Activated naive CD8-positive, alpha-beta T cell treated with anti-CD3 and anti-CD28 coated beads for 36 hours (primary cell): ENCODE measurements around the gene PAPOLB. TPM values are rescaled to one million over a fixed set of nuclear protein-coding genes. Genes with fewer than 3 reads are reported as not detected.

Source experiments
- DNase-seq: peaks from one replicate; pipeline ENCODE4 v3.0.0; 2021
- H3K27ac Mint-ChIP-seq: one replicate; pipeline ENCODE4 v1.8.0; 2022; ENCODE audit warnings: mild to moderate bottlenecking, moderate library complexity, mixed read lengths
- H3K27me3 Mint-ChIP-seq: one replicate; pipeline ENCODE4 v1.8.0; 2022; ENCODE audit warnings: mild to moderate bottlenecking, mixed read lengths
- H3K36me3 Mint-ChIP-seq: one replicate; pipeline ENCODE4 v1.8.0; 2021; ENCODE audit warnings: mild to moderate bottlenecking, mixed read lengths
- H3K4me1 Mint-ChIP-seq: one replicate; pipeline ENCODE4 v1.8.0; 2021; ENCODE audit warnings: mixed read lengths
- H3K4me3 Mint-ChIP-seq: one replicate; pipeline ENCODE4 v1.8.0; 2022; ENCODE audit warnings: mild to moderate bottlenecking, moderate library complexity, mixed read lengths
- H3K9me3 Mint-ChIP-seq: one replicate; pipeline ENCODE4 v1.8.0; 2022; ENCODE audit warnings: mixed read lengths
- total RNA-seq, 2 experiments: library from RNA; stranded (reverse); gene quantifications; one replicate each; pipeline ENCODE4 v1.2.3, GENCODE V29; 2021

The PAPOLB gene
- total RNA-seq, 2 experiments from 2014 or later: 0.04 TPM; not detected in 1

DNA sequence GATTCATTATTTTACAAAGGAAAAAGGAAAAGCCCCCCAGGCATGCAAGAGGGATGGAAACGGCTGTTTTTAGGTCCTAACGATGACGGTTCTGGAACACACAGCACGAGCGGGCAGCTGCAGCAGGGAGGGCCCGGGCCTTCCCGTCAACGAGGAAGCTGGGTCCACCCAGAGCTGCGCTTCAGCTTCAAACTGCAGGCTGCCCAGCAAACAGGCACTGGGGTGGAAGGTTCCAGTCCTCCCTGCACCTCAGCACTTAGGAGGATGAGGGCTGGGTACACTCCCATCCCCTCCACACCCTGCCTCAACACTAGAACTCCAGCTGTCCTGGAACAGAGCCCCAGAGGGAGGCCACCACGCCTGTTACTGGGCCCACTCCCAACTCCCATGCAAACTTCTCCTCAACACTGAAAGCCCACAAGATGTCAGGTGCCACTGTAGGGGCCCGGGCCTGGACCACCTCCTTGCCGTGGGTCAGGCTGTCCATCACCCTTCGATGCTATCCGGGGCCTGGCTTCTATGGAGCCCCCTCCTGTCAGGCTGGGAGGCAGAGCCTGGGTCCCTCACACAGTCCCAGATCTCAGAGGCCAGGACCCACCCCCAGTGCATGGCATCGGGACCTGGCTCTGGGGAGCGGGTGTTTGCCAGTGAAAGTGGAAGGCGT is 33.0 kb downstream of the PAPOLB start:
- DNase-seq: no peak
- Mint-ChIP-seq H3K4me3 (no peak overlapping the region), H3K27me3 (peaks cover 4% of the 10 kb centered on the region), H3K36me3 (no peaks in the 10 kb centered on the region), H3K4me1 (no peaks in the 10 kb centered on the region), H3K9me3 (no peaks in the 10 kb centered on the region), H3K27ac (no peak overlapping the region)

DNA sequence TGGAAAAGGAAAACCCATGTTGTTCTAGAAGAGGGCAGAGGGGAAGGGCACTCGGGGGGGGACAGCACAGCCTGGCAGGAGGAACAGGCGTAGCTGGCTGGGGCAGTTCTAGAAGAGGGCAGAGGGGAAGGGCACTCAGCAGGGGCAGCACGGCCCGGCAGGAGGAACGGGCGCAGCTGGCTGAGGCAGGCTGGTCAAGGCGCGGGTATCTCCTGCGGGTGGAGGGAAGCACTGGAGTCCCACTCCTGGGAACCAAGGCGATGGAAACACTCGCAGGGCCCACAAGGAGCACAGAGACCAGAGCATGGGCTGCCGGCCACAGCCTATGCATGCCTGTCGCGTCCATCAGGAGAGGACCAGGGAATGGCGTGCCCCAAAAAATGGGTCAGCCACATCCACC is 36.7 kb downstream of the PAPOLB start:
- Mint-ChIP-seq H3K4me1 (no peaks in the 10 kb centered on the region), H3K27me3 (peaks cover 4% of the 10 kb centered on the region), H3K36me3 (no peaks in the 10 kb centered on the region), H3K27ac (no peak overlapping the region), H3K4me3 (no peak overlapping the region), H3K9me3 (no peaks in the 10 kb centered on the region)
- DNase-seq: no peak

DNA sequence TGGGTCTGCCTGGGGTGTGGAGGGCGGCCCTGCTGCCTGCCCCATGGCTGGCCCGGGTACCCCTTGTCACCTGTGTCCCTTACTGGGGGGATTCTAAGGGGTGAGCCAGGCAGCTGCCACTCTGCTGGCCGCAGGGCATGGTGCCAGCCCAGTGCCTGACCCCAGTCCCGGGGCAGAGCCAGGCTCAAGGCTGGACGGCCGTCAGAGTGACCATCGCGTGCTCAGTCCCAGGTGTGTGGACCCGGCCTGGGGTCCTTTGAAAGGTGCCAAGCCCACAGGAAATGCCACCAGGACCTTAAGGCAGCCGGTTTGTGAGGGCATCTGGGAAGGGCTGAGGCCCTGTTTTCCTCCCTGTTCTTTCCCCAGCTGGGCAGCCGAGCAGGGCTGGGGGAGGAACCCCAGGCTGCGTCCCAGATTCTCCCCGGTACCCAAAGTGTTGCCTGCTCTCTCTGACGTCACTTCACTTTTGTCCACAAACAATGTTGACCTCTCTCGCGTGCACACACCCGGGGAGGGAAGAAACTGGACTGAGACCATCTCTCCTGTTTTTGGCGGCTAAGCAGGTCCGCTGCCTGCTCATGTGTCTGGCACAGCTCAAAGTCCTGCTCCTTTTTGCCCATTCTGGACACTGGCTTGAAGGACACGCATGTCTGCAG is 37.6 kb downstream of the PAPOLB start:
- Mint-ChIP-seq H3K27ac (no peak overlapping the region), H3K9me3 (no peaks in the 10 kb centered on the region), H3K4me3 (no peak overlapping the region), H3K4me1 (no peaks in the 10 kb centered on the region), H3K36me3 (no peaks in the 10 kb centered on the region), H3K27me3 (peaks cover 4% of the 10 kb centered on the region)
- no peak for DNase-seq

DNA sequence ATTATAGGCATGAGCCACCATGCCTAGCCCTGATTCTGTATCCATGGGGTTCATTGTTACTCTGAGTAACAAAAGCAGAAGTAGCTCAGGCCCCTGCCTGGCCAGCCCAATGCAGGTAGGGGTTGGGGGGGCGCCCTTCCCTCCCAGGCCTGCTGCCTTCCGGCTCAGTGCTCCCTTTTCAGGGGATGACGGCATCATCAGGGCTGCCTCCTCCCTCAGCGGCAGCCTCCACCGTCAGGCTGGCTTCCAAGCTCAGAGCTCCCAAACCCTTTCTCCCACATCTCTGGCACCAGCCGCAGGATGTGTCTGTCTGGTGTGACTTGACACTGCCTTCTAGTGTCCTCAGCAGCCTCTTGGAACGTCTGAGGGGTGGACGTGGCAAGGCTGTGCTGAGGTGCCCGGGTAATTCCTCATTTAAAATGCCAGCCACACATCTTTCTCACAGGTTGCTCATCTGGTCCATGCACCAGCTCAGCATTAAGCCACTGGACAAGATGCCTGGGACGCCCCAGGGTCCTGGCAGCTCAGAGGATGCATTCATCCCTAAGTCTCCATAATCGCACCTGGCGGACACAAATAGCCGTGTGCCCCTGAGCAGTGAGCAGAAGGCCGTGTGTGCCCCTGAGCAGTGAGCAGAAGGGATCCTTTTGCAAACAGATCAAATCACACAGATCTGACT is 38.2 kb downstream of the PAPOLB start:
- no peaks in the 10 kb centered on the region for H3K4me1 Mint-ChIP-seq
- no peak overlapping the region for H3K4me3 Mint-ChIP-seq
- H3K36me3 Mint-ChIP-seq: no peaks in the 10 kb centered on the region
- no peak overlapping the region for H3K27ac Mint-ChIP-seq
- no peak for DNase-seq
- H3K27me3 Mint-ChIP-seq: peaks cover 4% of the 10 kb centered on the region
- no peaks in the 10 kb centered on the region for H3K9me3 Mint-ChIP-seq

DNA sequence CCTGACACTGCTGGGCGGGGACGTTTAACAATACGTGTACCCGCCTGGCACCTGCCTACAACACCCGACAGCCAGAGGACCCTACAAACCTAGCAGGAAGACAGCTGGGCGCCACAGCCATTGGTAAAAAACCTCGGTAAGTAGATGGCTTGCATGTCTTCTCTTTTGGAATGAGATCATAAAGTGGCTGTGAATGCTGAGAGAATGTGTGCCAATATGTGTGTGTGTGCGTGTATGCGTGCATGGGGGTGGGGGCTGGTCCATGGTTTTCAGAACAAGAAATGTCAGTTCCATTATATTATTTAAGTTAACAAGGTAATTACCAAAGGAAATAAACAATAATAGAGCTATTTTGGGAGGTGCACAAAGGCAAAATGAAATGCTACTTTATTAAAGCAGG is 39.2 kb downstream of the PAPOLB start:
- no peaks in the 10 kb centered on the region for H3K36me3 Mint-ChIP-seq
- no peak overlapping the region for H3K4me3 Mint-ChIP-seq
- no peaks in the 10 kb centered on the region for H3K4me1 Mint-ChIP-seq
- H3K27me3 Mint-ChIP-seq: peaks cover 4% of the 10 kb centered on the region
- H3K27ac Mint-ChIP-seq: no peak overlapping the region
- DNase-seq: no peak
- H3K9me3 Mint-ChIP-seq: no peaks in the 10 kb centered on the region

DNA sequence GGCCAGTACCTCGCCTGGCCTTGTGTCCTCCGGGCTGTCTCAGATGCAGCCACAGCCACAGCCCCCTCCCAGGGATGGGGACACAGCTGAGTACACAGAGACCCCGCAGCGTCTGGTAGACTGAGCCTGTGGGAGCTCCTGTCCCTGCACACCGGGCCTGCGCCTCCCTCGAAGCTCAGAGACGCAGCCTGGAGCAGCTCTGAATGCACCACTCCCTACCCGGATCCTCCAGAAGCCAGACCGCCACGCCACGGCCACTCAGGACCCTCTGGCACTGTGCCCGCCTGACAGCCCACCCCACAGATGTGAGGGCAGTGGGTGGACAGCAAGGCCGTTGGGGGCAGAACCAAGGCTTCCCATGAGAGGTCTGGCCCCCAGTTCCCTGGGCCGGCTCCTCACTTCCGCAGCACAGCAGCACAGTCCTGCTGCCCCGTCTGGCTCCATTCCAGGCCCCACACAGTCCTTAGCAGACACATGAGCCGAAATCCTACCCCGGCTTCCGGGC is 40.8 kb downstream of the PAPOLB start:
- Mint-ChIP-seq H3K4me1 (no peaks in the 10 kb centered on the region), H3K4me3 (no peak overlapping the region), H3K27ac (no peak overlapping the region), H3K27me3 (peaks cover 1% of the 10 kb centered on the region), H3K9me3 (no peaks in the 10 kb centered on the region), H3K36me3 (no peaks in the 10 kb centered on the region)
- no peak for DNase-seq

DNA sequence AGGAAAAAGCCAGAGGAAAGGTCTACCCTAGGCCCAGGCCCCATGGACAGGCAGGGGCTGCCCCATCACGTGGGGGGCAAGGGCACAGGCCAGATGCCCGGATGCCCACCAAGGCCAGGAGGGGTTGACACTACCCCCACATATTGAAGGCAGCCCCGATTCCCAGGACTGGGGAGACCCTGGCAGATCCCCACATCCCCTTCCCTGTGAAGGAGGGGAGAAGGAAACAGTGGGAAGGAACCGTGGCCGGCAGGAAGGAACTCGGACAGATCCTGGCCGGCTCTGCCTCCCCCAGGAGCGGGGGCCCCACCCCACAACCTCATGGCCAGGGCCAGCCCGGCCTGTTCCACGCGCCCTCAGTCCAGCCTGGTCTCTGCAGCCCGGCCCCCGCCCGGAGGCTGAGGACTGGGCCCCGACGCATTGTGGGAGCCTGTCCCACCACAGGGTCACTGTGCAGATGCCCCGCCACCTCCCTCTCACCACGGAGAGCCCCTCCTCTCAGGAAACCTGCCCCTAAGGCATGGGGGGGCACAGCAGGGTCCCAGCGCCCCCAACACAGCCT is 41.3 kb downstream of the PAPOLB start:
- no peak for DNase-seq
- no peak overlapping the region for H3K4me3 Mint-ChIP-seq
- no peaks in the 10 kb centered on the region for H3K4me1 Mint-ChIP-seq
- H3K9me3 Mint-ChIP-seq: no peaks in the 10 kb centered on the region
- no peaks in the 10 kb centered on the region for H3K27me3 Mint-ChIP-seq
- no peaks in the 10 kb centered on the region for H3K36me3 Mint-ChIP-seq
- H3K27ac Mint-ChIP-seq: no peak overlapping the region

DNA sequence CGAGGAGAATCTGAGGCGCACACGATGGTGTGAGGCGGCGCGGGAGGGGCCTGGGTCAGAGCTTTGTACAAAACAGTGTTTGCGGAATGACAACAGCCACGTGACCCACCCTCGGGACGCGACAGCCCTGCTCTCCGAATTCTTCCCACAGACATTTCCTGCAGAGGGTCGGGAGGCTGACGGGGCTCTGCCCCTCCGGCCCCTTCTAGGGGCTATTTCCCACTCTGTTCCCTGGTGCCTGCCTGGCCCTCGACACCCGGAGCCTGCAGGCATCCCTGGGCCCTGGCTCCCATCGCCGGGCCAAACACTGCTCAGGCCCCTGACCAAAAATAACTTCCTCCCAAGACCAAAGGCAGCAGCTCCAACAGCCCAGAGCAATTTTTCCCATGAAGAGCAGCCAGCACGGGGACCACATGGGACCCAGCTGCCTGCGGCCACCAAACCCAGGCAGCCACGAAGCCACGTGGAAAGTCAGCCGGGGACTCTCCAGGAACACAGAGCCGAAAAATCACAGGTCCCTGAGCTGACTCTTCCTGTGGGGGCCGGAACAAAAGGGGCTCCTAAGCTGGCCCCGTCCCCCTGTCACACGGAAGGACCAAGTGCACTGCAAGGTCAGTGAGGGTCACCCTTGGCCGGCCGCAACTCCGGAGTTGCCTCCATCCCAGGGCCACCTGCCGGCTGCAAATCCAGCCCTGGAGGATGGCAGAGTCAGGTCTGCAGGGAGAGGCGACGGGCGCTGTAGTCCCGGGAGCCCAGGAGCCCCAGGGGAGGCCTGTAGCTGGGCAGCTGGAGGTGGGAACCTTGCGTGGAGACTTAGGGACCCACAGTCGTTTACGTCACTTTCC is 42.0 kb downstream of the PAPOLB start:
- Mint-ChIP-seq H3K27me3 (no peaks in the 10 kb centered on the region), H3K27ac (no peak overlapping the region), H3K4me1 (no peaks in the 10 kb centered on the region), H3K4me3 (no peak overlapping the region), H3K36me3 (no peaks in the 10 kb centered on the region), H3K9me3 (no peaks in the 10 kb centered on the region)
- DNase-seq: no peak

DNA sequence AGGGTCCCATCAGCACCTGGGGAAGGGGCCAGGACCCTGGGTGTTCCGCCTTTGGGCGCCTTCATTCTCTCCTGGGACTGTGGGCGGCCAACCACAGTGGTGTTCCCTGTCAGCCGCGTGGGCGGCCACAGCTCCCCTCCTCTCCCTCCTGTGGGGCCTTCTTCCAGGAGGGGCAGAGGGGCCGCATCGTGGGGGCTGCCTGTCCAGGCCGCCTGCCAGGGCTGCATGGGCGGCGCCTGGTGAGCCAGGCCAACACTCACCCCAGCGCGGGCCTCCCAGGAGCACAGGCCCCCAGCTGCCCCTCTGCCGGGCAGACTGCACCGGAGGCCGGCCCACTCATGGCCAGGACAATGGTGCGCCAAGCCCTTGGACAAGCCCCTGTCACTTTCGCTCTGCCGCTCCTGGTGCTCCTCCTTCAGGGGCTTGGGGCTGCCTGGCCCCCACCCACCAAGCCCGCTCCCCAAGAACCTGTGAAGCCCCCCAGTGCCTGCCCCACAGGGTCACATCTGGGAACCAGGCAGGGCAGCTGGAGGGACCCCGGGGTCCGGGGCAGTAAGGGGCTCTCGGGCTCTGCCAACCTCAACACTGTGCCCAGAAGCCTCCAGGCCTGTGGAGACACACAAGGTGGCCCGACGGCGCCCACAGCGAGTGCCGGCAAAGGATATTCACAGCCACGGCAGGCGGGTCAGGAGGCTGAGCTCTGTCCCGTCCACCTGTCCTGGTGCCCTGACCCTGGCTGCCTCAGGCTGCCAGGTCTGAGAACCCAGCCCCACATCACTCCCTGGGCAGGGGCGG is 43.6 kb downstream of the PAPOLB start:
- no peak overlapping the region for H3K4me3 Mint-ChIP-seq
- no peak overlapping the region for H3K27ac Mint-ChIP-seq
- H3K36me3 Mint-ChIP-seq: no peaks in the 10 kb centered on the region
- peaks cover 11% of the 10 kb centered on the region for H3K27me3 Mint-ChIP-seq
- H3K9me3 Mint-ChIP-seq: no peaks in the 10 kb centered on the region
- no peaks in the 10 kb centered on the region for H3K4me1 Mint-ChIP-seq
- DNase-seq: no peak

DNA sequence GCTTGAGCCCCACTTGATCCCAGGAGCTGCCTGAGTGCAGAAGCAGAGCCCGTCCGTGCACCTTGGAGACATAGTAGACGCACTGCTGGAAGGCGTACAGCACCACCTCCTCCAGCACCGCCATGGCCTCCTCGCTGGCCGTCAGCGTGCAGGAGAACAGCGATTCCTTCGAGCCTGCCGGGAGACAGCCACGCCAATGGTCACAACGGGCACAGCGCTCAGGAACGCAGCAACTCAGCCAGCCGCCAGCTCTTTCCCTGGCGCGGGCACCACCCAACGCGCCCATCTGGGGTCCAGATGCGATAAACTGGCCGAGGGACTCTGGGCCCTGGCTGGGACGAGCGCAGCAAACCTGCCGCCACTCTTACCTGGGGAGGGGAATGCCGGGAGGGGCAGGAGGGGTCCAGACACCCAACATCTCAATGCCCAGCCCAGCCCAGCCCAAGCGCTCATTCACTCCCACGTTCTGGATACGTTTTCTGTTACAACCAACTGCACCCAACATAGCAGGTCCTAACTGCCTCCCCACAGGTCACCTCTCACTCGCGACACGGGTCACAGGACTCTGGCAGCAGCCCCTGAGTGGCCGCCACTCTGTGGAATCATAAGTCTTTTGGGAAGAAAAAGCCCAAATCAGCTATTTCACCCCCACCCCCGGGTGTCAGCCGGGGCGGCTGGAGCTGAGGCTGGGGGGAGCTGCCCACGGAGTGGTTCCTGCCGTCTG is 44.5 kb downstream of the PAPOLB start:
- Mint-ChIP-seq H3K4me1 (no peaks in the 10 kb centered on the region), H3K27ac (no peak overlapping the region), H3K36me3 (no peaks in the 10 kb centered on the region), H3K4me3 (no peak overlapping the region), H3K27me3 (peaks cover 11% of the 10 kb centered on the region), H3K9me3 (no peaks in the 10 kb centered on the region)
- no peak for DNase-seq

DNA sequence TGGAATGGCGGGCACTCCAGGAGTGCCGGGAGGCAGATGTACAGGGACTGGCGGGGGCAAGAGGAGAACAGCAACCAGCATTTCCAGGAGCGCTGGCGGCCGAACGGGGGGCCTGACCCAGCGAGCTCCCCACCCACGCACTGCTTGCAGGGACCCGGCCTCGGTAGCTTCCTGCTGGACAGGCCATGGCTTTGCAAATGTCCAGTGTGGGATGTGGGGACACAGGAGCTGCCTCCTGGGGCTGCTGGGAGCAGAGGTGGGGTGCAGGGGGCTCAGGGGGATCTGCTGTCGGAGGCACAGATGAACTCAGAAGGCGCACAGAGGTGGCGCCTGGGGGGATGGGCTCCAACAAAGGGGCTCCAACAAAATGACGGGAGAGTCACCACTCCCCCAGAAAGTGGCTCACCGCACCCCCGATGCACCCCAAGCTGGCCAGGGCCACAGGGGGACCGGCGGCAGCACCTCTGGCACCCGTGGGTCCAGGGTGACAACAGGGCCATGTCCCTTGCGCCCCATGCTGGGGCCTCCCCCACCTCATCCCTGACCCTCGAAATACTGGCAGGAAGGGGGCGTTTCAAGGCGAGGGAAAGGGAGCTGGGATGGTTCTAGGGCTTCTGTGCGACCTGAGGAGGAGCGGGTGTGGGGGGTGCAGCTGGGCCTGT is 45.3 kb downstream of the PAPOLB start:
- Mint-ChIP-seq H3K36me3 (no peaks in the 10 kb centered on the region), H3K4me3 (no peak overlapping the region), H3K27ac (no peak overlapping the region), H3K9me3 (no peaks in the 10 kb centered on the region), H3K4me1 (no peaks in the 10 kb centered on the region), H3K27me3 (peaks cover 11% of the 10 kb centered on the region)
- no peak for DNase-seq

DNA sequence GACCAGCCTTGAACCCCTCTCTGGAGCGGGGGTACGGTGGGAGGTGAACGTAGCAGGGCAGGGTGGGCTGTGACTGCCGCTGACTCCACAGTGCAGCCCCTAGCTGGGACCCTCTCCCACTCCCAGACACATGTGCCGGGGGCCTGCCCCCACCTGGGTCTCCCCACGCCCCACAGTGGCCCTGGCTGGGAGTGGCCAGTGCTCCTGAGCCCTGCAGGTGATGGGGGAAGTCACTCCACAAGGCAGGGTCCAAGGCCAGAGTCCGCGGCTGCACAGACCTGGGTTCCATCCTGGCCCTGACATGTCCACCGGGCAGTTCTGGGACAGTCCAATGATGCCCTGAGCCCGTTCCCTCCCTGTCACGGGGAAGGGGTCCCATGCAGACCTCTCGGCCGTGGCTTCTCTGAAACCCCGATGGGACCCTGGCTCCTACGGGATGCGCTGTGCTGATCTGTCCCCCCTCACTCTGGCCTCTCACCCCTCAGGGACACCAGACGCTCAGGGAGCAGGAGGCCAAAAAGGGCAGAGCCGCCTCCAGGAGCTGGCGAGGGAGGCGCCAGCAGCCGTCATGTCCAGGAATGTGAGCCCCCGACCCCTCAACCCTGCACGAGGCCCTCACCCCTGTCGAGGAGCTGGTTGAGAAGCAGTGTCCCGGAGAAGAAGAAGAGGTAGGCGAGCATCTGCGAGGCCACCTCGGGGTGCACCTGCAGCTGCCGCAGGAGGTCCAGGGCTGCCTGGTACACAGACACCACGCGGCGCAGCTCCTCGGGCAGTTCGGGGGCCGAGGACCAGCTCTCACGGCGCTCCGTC is 46.0 kb downstream of the PAPOLB start:
- no peak overlapping the region for H3K4me3 Mint-ChIP-seq
- no peaks in the 10 kb centered on the region for H3K36me3 Mint-ChIP-seq
- no peaks in the 10 kb centered on the region for H3K9me3 Mint-ChIP-seq
- no peaks in the 10 kb centered on the region for H3K4me1 Mint-ChIP-seq
- no peak for DNase-seq
- no peak overlapping the region for H3K27ac Mint-ChIP-seq
- peaks cover 11% of the 10 kb centered on the region for H3K27me3 Mint-ChIP-seq

DNA sequence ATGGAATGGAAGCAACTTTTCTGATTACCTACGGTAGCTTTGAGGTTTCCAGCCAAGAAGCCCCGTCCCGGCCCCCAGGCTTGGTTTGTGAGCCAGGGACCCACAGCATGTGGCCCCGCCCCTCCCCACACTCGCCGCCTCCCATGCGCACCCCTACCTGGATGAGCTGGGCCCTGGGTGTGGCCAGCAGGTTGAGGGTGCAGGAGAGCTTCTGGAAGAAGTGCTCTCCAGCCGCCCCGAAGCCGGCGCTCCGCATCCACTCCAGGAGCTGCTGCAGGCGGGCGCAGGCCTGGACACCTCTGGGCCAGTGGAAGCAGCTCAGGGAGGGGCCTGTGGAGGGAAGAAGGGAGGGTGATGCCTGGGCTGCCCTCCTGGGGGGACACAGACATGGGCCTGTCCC is 46.7 kb downstream of the PAPOLB start:
- no peaks in the 10 kb centered on the region for H3K36me3 Mint-ChIP-seq
- no peak overlapping the region for H3K4me3 Mint-ChIP-seq
- peaks cover 11% of the 10 kb centered on the region for H3K27me3 Mint-ChIP-seq
- no peak overlapping the region for H3K27ac Mint-ChIP-seq
- no peaks in the 10 kb centered on the region for H3K4me1 Mint-ChIP-seq
- DNase-seq: no peak
- H3K9me3 Mint-ChIP-seq: no peaks in the 10 kb centered on the region
